Lower leg skin (tissue), 3 donors: ENCODE results near the gene ENDOG.

Experiments
- POLR2A ChIP-seq, 2 donors: fragments of 450-650 bp; IDR thresholded peaks; one replicate each; pipeline ENCODE4 v1.6.1; 2016 to 2017; ENCODE audit warnings: antibody characterized with exemption in 2 of 2, mild to moderate bottlenecking in 1 of 2, moderate library complexity in 1 of 2
- TF ChIP-seq, protein P1 (sequence below), 3 donors: fragments of 450-650 bp; IDR thresholded peaks; one replicate each; pipeline ENCODE4 v1.5.1; 2016; ENCODE audit warnings: antibody characterized with exemption in 3 of 3, mild to moderate bottlenecking in 3 of 3, moderate library complexity in 2 of 3

DNA sequence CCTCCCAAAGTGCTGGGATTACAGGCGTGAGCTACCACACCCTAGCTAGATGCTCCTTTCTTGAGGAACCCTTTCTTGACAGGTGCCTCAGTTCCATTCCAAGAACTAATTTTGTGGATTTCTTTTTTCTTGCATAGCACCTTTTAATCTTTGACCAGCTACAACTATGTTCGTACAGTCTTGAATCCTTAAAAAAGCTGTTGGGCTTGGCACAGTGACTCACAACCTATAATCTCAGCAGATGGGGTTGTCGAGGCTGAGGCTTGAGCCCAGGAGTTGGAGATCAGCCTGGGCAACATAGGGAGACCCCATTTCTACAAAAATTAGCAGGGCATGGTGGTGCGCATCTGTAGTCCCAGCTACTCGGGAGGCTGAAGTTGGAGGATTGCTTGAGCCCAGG lies 45.3 kb upstream of the ENDOG start:
- TF ChIP-seq, protein P1, sequence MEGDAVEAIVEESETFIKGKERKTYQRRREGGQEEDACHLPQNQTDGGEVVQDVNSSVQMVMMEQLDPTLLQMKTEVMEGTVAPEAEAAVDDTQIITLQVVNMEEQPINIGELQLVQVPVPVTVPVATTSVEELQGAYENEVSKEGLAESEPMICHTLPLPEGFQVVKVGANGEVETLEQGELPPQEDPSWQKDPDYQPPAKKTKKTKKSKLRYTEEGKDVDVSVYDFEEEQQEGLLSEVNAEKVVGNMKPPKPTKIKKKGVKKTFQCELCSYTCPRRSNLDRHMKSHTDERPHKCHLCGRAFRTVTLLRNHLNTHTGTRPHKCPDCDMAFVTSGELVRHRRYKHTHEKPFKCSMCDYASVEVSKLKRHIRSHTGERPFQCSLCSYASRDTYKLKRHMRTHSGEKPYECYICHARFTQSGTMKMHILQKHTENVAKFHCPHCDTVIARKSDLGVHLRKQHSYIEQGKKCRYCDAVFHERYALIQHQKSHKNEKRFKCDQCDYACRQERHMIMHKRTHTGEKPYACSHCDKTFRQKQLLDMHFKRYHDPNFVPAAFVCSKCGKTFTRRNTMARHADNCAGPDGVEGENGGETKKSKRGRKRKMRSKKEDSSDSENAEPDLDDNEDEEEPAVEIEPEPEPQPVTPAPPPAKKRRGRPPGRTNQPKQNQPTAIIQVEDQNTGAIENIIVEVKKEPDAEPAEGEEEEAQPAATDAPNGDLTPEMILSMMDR (IDR thresholded peaks at IDR 0.05) = no peak
- TF ChIP-seq POLR2A (IDR thresholded peaks at IDR 0.05) = no peak
